ENCODE results near the gene SPG11. TPM values are rescaled to one million over a fixed set of nuclear protein-coding genes. Genes with fewer than 3 reads are reported as not detected.
"Not testable (repeated sequence)": the region's sequence is repeated elsewhere in the genome, so short reads cannot be mapped to it uniquely, and the experiment has no call there.

Gene SPG11
- total RNA-seq, 2 donors from 2014 or later, result 68.1 to 76.0 TPM

- Histone ChIP-seq H3K36me3 (peaks cover under 1% of the 10 kb centered on the region), H3K27ac (peak overlapping the region; percentile 99), H3K4me1 (ENCODE audit: control insufficient read depth in 1 of 2, low read depth in 2 of 2) (peaks cover 13 to 33% of the 10 kb centered on the region in 2 donors), H3K4me3 (peak overlapping the region; percentile 99), H3K9me3 (no peaks in the 10 kb centered on the region), H3K27me3 (replicated peaks; ENCODE audit: insufficient read depth) (no peaks in the 10 kb centered on the region)
- ATAC-seq (ENCODE audit: insufficient number of reproducible peaks, low FRiP score, low read depth), result no peak
- DNase-seq (ENCODE audit: low spot score), result no peak
- peak; percentile 4 for TF ChIP-seq CTCF (IDR thresholded peaks at IDR 0.05)
These were observed 47.0 kb upstream of the SPG11 start for GRCh38 chr15:44710236-44711095.

- ATAC-seq (ENCODE audit: insufficient number of reproducible peaks, low FRiP score, low read depth), result no peak
- no peak for DNase-seq (ENCODE audit: low spot score)
- TF ChIP-seq CTCF (IDR thresholded peaks at IDR 0.05), result no peak
- Histone ChIP-seq H3K27me3 (replicated peaks; ENCODE audit: insufficient read depth) (no peaks in the 10 kb centered on the region), H3K9me3 (peaks cover 3% of the 10 kb centered on the region), H3K4me3 (no peak overlapping the region), H3K27ac (no peak overlapping the region), H3K36me3 (no peaks in the 10 kb centered on the region), H3K4me1 (ENCODE audit: control insufficient read depth in 1 of 2, low read depth in 2 of 2) (peaks cover 0 to 9% of the 10 kb centered on the region in 2 donors)
These were observed 43.6 kb upstream of the SPG11 start for GRCh38 chr15:44706946-44707636.

GRCh38 chr15:44706401-44706800 is 42.9 kb upstream of the SPG11 start:
- no peak for TF ChIP-seq CTCF (IDR thresholded peaks at IDR 0.05)
- DNase-seq (ENCODE audit: low spot score), result no peak
- Histone ChIP-seq H3K4me3 (no peak overlapping the region), H3K9me3 (peaks cover 3% of the 10 kb centered on the region), H3K36me3 (no peaks in the 10 kb centered on the region), H3K27ac (no peak overlapping the region), H3K27me3 (replicated peaks; ENCODE audit: insufficient read depth) (no peaks in the 10 kb centered on the region), H3K4me1 (ENCODE audit: control insufficient read depth in 1 of 2, low read depth in 2 of 2) (peaks cover 0 to 9% of the 10 kb centered on the region in 2 donors)
- ATAC-seq (ENCODE audit: insufficient number of reproducible peaks, low FRiP score, low read depth), result no peak

GRCh38 chr15:44705986-44706385 is 42.5 kb upstream of the SPG11 start:
- H3K27me3 ChIP-seq (replicated peaks; ENCODE audit: insufficient read depth), result no peaks in the 10 kb centered on the region
- ATAC-seq (ENCODE audit: insufficient number of reproducible peaks, low FRiP score, low read depth) (no peak), DNase-seq (ENCODE audit: low spot score) (no peak)
- no peak overlapping the region for H3K4me3 ChIP-seq
- no peaks in the 10 kb centered on the region for H3K36me3 ChIP-seq
- H3K9me3 ChIP-seq, result peaks cover 3% of the 10 kb centered on the region
- no peak for TF ChIP-seq CTCF (IDR thresholded peaks at IDR 0.05)
- peaks cover 0 to 9% of the 10 kb centered on the region in 2 donors for H3K4me1 ChIP-seq (ENCODE audit: control insufficient read depth in 1 of 2, low read depth in 2 of 2)
- H3K27ac ChIP-seq, result no peak overlapping the region

GRCh38 chr15:44700676-44701075 is 37.2 kb upstream of the SPG11 start:
- not testable (repeated sequence) for H3K4me3 ChIP-seq; H3K27ac ChIP-seq; H3K9me3 ChIP-seq; H3K4me1 ChIP-seq (ENCODE audit: control insufficient read depth in 1 of 2, low read depth in 2 of 2); H3K36me3 ChIP-seq; ATAC-seq (ENCODE audit: insufficient number of reproducible peaks, low FRiP score, low read depth); H3K27me3 ChIP-seq (replicated peaks; ENCODE audit: insufficient read depth); DNase-seq (ENCODE audit: low spot score)
